Measurements from ENCODE around the gene L2HGDH. TPM values are rescaled to one million over a fixed set of nuclear protein-coding genes. Genes with fewer than 3 reads are reported as not detected.

L2HGDH gene
- total and polyA plus RNA-seq, 2 of the 4 experiments (the other 2 are of a cell fraction) = 3.1 to 3.8 TPM

GRCh38 chr14:50249136-50249775, 62.8 kb downstream of the L2HGDH start:
- CTCF ChIA-PET = no interaction called here
- Histone ChIP-seq H2AFZ (replicated peaks; ENCODE audit: low read length, poor library complexity) (no peak overlapping the region), H3K14ac (replicated peaks; ENCODE audit: low read depth, low read length) (no peak overlapping the region; the same call in 1 of the 2 replicates), H3K18ac (ENCODE audit: low read depth, low read length) (no peak overlapping the region), H3K4ac (ENCODE audit: low read depth, low read length) (no peak overlapping the region), H3K4me1 (ENCODE audit: control insufficient read depth, insufficient read depth, low read length) (no peaks in the 10 kb centered on the region), H3K9ac (ENCODE audit: low read depth, low read length) (no peak overlapping the region), H4K91ac (ENCODE audit: insufficient read depth, low read depth, low read length) (no peak overlapping the region), H2BK5ac (ENCODE audit: low read depth, low read length, poor library complexity, severe bottlenecking) (no peak overlapping the region), H2BK120ac (ENCODE audit: low read depth, low read length) (no peak overlapping the region), H4K20me1 (ENCODE audit: insufficient read depth, low read length) (no peaks in the 10 kb centered on the region), H2BK15ac (ENCODE audit: low read depth, low read length) (no peak overlapping the region), H2AK5ac (ENCODE audit: low read depth, low read length) (no peak overlapping the region), H4K8ac (ENCODE audit: low read depth in 2 of 2, low read length in 2 of 2) (no peak overlapping the region), H2AK9ac (replicated peaks; ENCODE audit: low read depth, low read length, poor library complexity) (no peak overlapping the region), H3K27ac (ENCODE audit: insufficient read depth, low read length) (no peak overlapping the region), H3K9me3 (ENCODE audit: control insufficient read depth, insufficient read depth, low read length) (no peaks in the 10 kb centered on the region), H3K27me3 (ENCODE audit: control insufficient read depth, insufficient read depth, low read length) (no peaks in the 10 kb centered on the region), H3K79me1 (ENCODE audit: low read depth in 1 of 2, low read length in 2 of 2) (no peaks in the 10 kb centered on the region), H4K5ac (ENCODE audit: low read depth, low read length) (no peak overlapping the region), H3K9me1 (ENCODE audit: insufficient read depth, low read length) (no peaks in the 10 kb centered on the region), H2BK20ac (ENCODE audit: low read depth, low read length) (no peak overlapping the region), H3K36me3 (ENCODE audit: control insufficient read depth, insufficient read depth, low read length) (no peaks in the 10 kb centered on the region), H3K23ac (ENCODE audit: low read depth, low read length) (no peak overlapping the region), H3K4me3 (ENCODE audit: insufficient read depth, low read depth, low read length) (no peak overlapping the region), H3K4me2 (ENCODE audit: low read depth, low read length) (no peak overlapping the region), H3K56ac (ENCODE audit: extremely low read depth, insufficient read depth, low read length) (no peak overlapping the region)
- in situ Hi-C loops (cut with MboI; ENCODE audit: low sequenced_read_pairs) = no loop called here
- intact Hi-C loops (cut with micrococcal nuclease) = no loop called here
- POLR2A ChIA-PET (ENCODE audit: unreplicated experiment) = no interaction called here
- TF ChIP-seq RAD21 (IDR thresholded peaks at IDR 0.05; ENCODE audit: low read length) = no peak
- peak; percentile 8 for DNase-seq
- WGBS, 2 experiments (ENCODE audit: extremely low coverage in 2 of 2, insufficient read length in 1 of 2) = 100% methylated on average over 1 of the region's 7 CpGs; no CpG with 5 or more reads in 1 of the 2 experiments
- no TSS peak for BruUV-seq (replicated peaks)
- dilution Hi-C loops (cut with HindIII; ENCODE audit: low sequenced_read_pairs, unreplicated experiment) = no loop called here
- peak; percentile 60 for ATAC-seq (ENCODE audit: low read depth)

Measured in IMR-90 (cell line).